ENCODE measurements around the gene FGF4. TPM values are rescaled to one million over a fixed set of nuclear protein-coding genes. Genes with fewer than 3 reads are reported as not detected.

FGF4 gene
- total RNA-seq, 2 donors from 2014 or later: 0.27 to 3.5 TPM

GRCh38 chr11:69746140-69746539 is 29.0 kb downstream of the FGF4 start:
- Histone ChIP-seq H3K27ac (ENCODE audit: low read depth, low read length) (no peak overlapping the region), H3K4me1 (ENCODE audit: control insufficient read depth, insufficient read depth, low read length) (no peaks in the 10 kb centered on the region), H3K9ac (ENCODE audit: extremely low read depth, low read length, poor library complexity, severe bottlenecking) (no peak overlapping the region), H3K4me3 (ENCODE audit: low read length) (no peak overlapping the region), H3K36me3 (ENCODE audit: control insufficient read depth, insufficient read depth, low read length) (no peaks in the 10 kb centered on the region), H3K27me3 (ENCODE audit: control insufficient read depth, insufficient read depth, low read length, poor library complexity, severe bottlenecking) (no peaks in the 10 kb centered on the region), H3K9me3 (ENCODE audit: control insufficient read depth, low read length) (no peaks in the 10 kb centered on the region)
- WGBS, 2 experiments (ENCODE audit: insufficient coverage in 1 of 2, insufficient read length in 1 of 2): 88 to 89% methylated on average over 5 to 8 of the region's 8 CpGs
- Mint-ChIP-seq H3K4me1 (peaks cover 7% of the 10 kb centered on the region), H3K27ac (no peak overlapping the region), H3K36me3 (ENCODE audit: low read depth) (no peaks in the 10 kb centered on the region), H3K9me3 (no peaks in the 10 kb centered on the region), H3K4me3 (no peak overlapping the region), H3K27me3 (ENCODE audit: insufficient read depth) (peaks cover 2% of the 10 kb centered on the region)
- TF ChIP-seq CTCF (conservative IDR thresholded peaks at IDR 0.05): no peak
- peak; percentile 57 for DNase-seq

GRCh38 chr11:69745201-69745600 is 29.9 kb downstream of the FGF4 start:
- peaks cover 2% of the 10 kb centered on the region for H3K27me3 Mint-ChIP-seq (ENCODE audit: insufficient read depth)

GRCh38 chr11:69744435-69744834 is 30.7 kb downstream of the FGF4 start:
- peak; percentile 90 for DNase-seq
- no peak for TF ChIP-seq CTCF (conservative IDR thresholded peaks at IDR 0.05)
- Mint-ChIP-seq H3K27ac (peak overlapping the region; percentile 33), H3K4me1 (peaks cover 5% of the 10 kb centered on the region), H3K9me3 (peaks cover 1% of the 10 kb centered on the region), H3K4me3 (no peak overlapping the region), H3K36me3 (ENCODE audit: low read depth) (no peaks in the 10 kb centered on the region), H3K27me3 (ENCODE audit: insufficient read depth) (peaks cover 2% of the 10 kb centered on the region)
- H3K36me3 ChIP-seq (ENCODE audit: control insufficient read depth, insufficient read depth, low read length): no peaks in the 10 kb centered on the region
- 61 to 69% methylated on average over 6 to 7 of the region's 7 CpGs for WGBS, 2 experiments (ENCODE audit: insufficient coverage in 1 of 2, insufficient read length in 1 of 2)
- H3K4me3 ChIP-seq (ENCODE audit: low read length): no peak overlapping the region
- H3K27me3 ChIP-seq (ENCODE audit: control insufficient read depth, insufficient read depth, low read length, poor library complexity, severe bottlenecking): no peaks in the 10 kb centered on the region
- no peak overlapping the region for H3K27ac ChIP-seq (ENCODE audit: low read depth, low read length)
- no peaks in the 10 kb centered on the region for H3K9me3 ChIP-seq (ENCODE audit: control insufficient read depth, low read length)
- H3K9ac ChIP-seq (ENCODE audit: extremely low read depth, low read length, poor library complexity, severe bottlenecking): no peak overlapping the region
- no peaks in the 10 kb centered on the region for H3K4me1 ChIP-seq (ENCODE audit: control insufficient read depth, insufficient read depth, low read length)

More at GRCh38 chr11:69745201-69745600, 29.9 kb downstream of the FGF4 start:
- no peaks in the 10 kb centered on the region for H3K4me1 ChIP-seq (ENCODE audit: control insufficient read depth, insufficient read depth, low read length)
- Mint-ChIP-seq H3K9me3 (no peaks in the 10 kb centered on the region), H3K4me3 (no peak overlapping the region), H3K4me1 (peaks cover 6% of the 10 kb centered on the region), H3K27ac (no peak overlapping the region), H3K36me3 (ENCODE audit: low read depth) (no peaks in the 10 kb centered on the region)
- no peak overlapping the region for H3K4me3 ChIP-seq (ENCODE audit: low read length)
- H3K9me3 ChIP-seq (ENCODE audit: control insufficient read depth, low read length): no peaks in the 10 kb centered on the region
- no peaks in the 10 kb centered on the region for H3K36me3 ChIP-seq (ENCODE audit: control insufficient read depth, insufficient read depth, low read length)
- no peak overlapping the region for H3K9ac ChIP-seq (ENCODE audit: extremely low read depth, low read length, poor library complexity, severe bottlenecking)
- no peak overlapping the region for H3K27ac ChIP-seq (ENCODE audit: low read depth, low read length)
- WGBS, 2 experiments (ENCODE audit: insufficient coverage in 1 of 2, insufficient read length in 1 of 2): 91 to 96% methylated on average over 7 to 10 of the region's 10 CpGs
- H3K27me3 ChIP-seq (ENCODE audit: control insufficient read depth, insufficient read depth, low read length, poor library complexity, severe bottlenecking): no peaks in the 10 kb centered on the region
- DNase-seq: peak; percentile 43
- TF ChIP-seq CTCF (conservative IDR thresholded peaks at IDR 0.05): no peak
